H1 (cell line): ENCODE data around the gene CASP1.

ENCODE experiments used
- ATF3 ChIP-seq: IDR thresholded peaks from 2 replicates; pipeline ENCODE4 v1.6.1; 2011; ENCODE audit warnings: low read depth, mild to moderate bottlenecking, low read length; ENCODE audit not compliant: insufficient read depth
- CTCF ChIP-seq, 3 experiments: IDR thresholded peaks; 1 replicate in 2 of 3; 2 replicates in 1 of 3; pipeline versions ENCODE4 v1.5.1 to v1.6.1; 2011; ENCODE audit warnings: low read length in 3 of 3, mild to moderate bottlenecking in 3 of 3, inconsistent platforms in 2 of 3, low read depth in 1 of 3, moderate library complexity in 1 of 3; ENCODE audit not compliant: insufficient read depth in 1 of 3; ENCODE audit errors: control extremely low read depth in 1 of 3
- KDM1A ChIP-seq: fragments of 200-600, 300-600 bp; sonication (generic); IDR thresholded peaks from 2 replicates; pipeline ENCODE4 v1.7.1; 2016; ENCODE audit warnings: mild to moderate bottlenecking, low read length, borderline replicate concordance
- ZNF274 ChIP-seq: IDR thresholded peaks from 2 replicates; pipeline ENCODE4 v1.7.0; 2012; ENCODE audit warnings: low read length, borderline replicate concordance; ENCODE audit errors: extremely low read depth

GRCh38 chr11:105078283-105078682 is 43.3 kb upstream of the CASP1 start:
- no peak for TF ChIP-seq ZNF274
- no peak for TF ChIP-seq CTCF (IDR thresholded peaks at IDR 0.05; ENCODE audit: control extremely low read depth in 1 of 3, insufficient read depth in 1 of 3, low read depth in 1 of 3, low read length in 3 of 3)
- no peak for TF ChIP-seq KDM1A
- TF ChIP-seq ATF3 = no peak
